ENCODE results near the gene SLC25A48. TPM values are rescaled to one million over a fixed set of nuclear protein-coding genes. Genes with fewer than 3 reads are reported as not detected.
A peak's percentile ranks its signal among the peaks of the same experiment; 100 is the strongest.
"Not testable (repeated sequence)": the region's sequence is repeated elsewhere in the genome, so short reads cannot be mapped to it uniquely, and the experiment has no call there.

SLC25A48 gene
- total RNA-seq, 1 experiment from 2014 or later: not detected

GRCh38 chr5:135828782-135829127 lies 5.7 kb upstream of the SLC25A48 start:
- no peak for DNase-seq (ENCODE audit: low spot score)
- in situ Hi-C loops (cut with HindIII; ENCODE audit: low sequenced_read_pairs): no loop called here

- in situ Hi-C loops (cut with HindIII; ENCODE audit: low sequenced_read_pairs): no loop called here
- DNase-seq (ENCODE audit: low spot score): no peak
Observed at GRCh38 chr5:135829179-135829578, 5.3 kb upstream of the SLC25A48 start.

GRCh38 chr5:135829681-135830383 lies 4.6 kb upstream of the SLC25A48 start:
- DNase-seq (ENCODE audit: low spot score): peak; percentile 77
- in situ Hi-C loops (cut with HindIII; ENCODE audit: low sequenced_read_pairs): loop anchor here (10.0 kb wide), 1 partner anchor 85 kb away; no protein-coding TSS in a partner anchor

- DNase-seq (ENCODE audit: low spot score): no peak
- in situ Hi-C loops (cut with HindIII; ENCODE audit: low sequenced_read_pairs): loop anchor here (10.0 kb wide), 1 partner anchor 86 kb away; no protein-coding TSS in a partner anchor
Observed at GRCh38 chr5:135830384-135830700, 4.1 kb upstream of the SLC25A48 start.

- no peak for DNase-seq (ENCODE audit: low spot score)
- in situ Hi-C loops (cut with HindIII; ENCODE audit: low sequenced_read_pairs): loop anchor here (10.0 kb wide), 1 partner anchor 86 kb away; no protein-coding TSS in a partner anchor
Observed at GRCh38 chr5:135830876-135831275, 3.6 kb upstream of the SLC25A48 start.

GRCh38 chr5:135831439-135831838 lies 3.0 kb upstream of the SLC25A48 start:
- no peak for DNase-seq (ENCODE audit: low spot score)
- in situ Hi-C loops (cut with HindIII; ENCODE audit: low sequenced_read_pairs): loop anchor here (10.0 kb wide), 1 partner anchor 87 kb away; no protein-coding TSS in a partner anchor

- in situ Hi-C loops (cut with HindIII; ENCODE audit: low sequenced_read_pairs): loop anchor here (10.0 kb wide), 1 partner anchor 87 kb away; no protein-coding TSS in a partner anchor
- DNase-seq (ENCODE audit: low spot score): no peak
Observed at GRCh38 chr5:135831851-135832555, 2.5 kb upstream of the SLC25A48 start.

- DNase-seq (ENCODE audit: low spot score): no peak
- in situ Hi-C loops (cut with HindIII; ENCODE audit: low sequenced_read_pairs): loop anchor here (10.0 kb wide), 1 partner anchor 88 kb away; no protein-coding TSS in a partner anchor
Observed at GRCh38 chr5:135832941-135833920, 1.2 kb upstream of the SLC25A48 start.

- in situ Hi-C loops (cut with HindIII; ENCODE audit: low sequenced_read_pairs): loop anchor here (10.0 kb wide), 1 partner anchor 89 kb away; no protein-coding TSS in a partner anchor
- no peak for DNase-seq (ENCODE audit: low spot score)
Observed at GRCh38 chr5:135833961-135834638, 363 bp upstream of the SLC25A48 start.

- DNase-seq (ENCODE audit: low spot score): no peak
- in situ Hi-C loops (cut with HindIII; ENCODE audit: low sequenced_read_pairs): loop anchor here (10.0 kb wide), 1 partner anchor 91 kb away; no protein-coding TSS in a partner anchor
Observed at GRCh38 chr5:135835766-135836165, 1.3 kb downstream of the SLC25A48 start.

GRCh38 chr5:135838395-135838794 lies 3.9 kb downstream of the SLC25A48 start:
- not testable (repeated sequence) for DNase-seq (ENCODE audit: low spot score)
- in situ Hi-C loops (cut with HindIII; ENCODE audit: low sequenced_read_pairs): loop anchor here (10.0 kb wide), 1 partner anchor 94 kb away; no protein-coding TSS in a partner anchor

- in situ Hi-C loops (cut with HindIII; ENCODE audit: low sequenced_read_pairs): loop anchor here (10.0 kb wide), 1 partner anchor 95 kb away; no protein-coding TSS in a partner anchor
- no peak for DNase-seq (ENCODE audit: low spot score)
Observed at GRCh38 chr5:135839566-135839965, 5.1 kb downstream of the SLC25A48 start.

GRCh38 chr5:135840959-135841358 lies 6.5 kb downstream of the SLC25A48 start:
- no peak for DNase-seq (ENCODE audit: low spot score)
- in situ Hi-C loops (cut with HindIII; ENCODE audit: low sequenced_read_pairs): no loop called here

GRCh38 chr5:135842737-135843136 lies 8.3 kb downstream of the SLC25A48 start:
- DNase-seq (ENCODE audit: low spot score): no peak
- in situ Hi-C loops (cut with HindIII; ENCODE audit: low sequenced_read_pairs): no loop called here

GRCh38 chr5:135843571-135844337 lies 9.3 kb downstream of the SLC25A48 start:
- no peak for DNase-seq (ENCODE audit: low spot score)
- in situ Hi-C loops (cut with HindIII; ENCODE audit: low sequenced_read_pairs): no loop called here

GRCh38 chr5:135846311-135846710 lies 11.8 kb downstream of the SLC25A48 start:
- in situ Hi-C loops (cut with HindIII; ENCODE audit: low sequenced_read_pairs): loop anchor here (5.0 kb wide), 1 partner anchor 294 kb away; no protein-coding TSS in a partner anchor
- DNase-seq (ENCODE audit: low spot score): no peak

GRCh38 chr5:135847976-135848375 lies 13.5 kb downstream of the SLC25A48 start:
- in situ Hi-C loops (cut with HindIII; ENCODE audit: low sequenced_read_pairs): loop anchor here (5.0 kb wide), 1 partner anchor 296 kb away; no protein-coding TSS in a partner anchor

GRCh38 chr5:135850231-135850630 lies 15.8 kb downstream of the SLC25A48 start:
- in situ Hi-C loops (cut with HindIII; ENCODE audit: low sequenced_read_pairs): no loop called here
- DNase-seq (ENCODE audit: low spot score): no peak

More at GRCh38 chr5:135847976-135848375, 13.5 kb downstream of the SLC25A48 start:
- DNase-seq (ENCODE audit: low spot score): no peak

Measured in G401 (cell line).